ENCODE data around the gene INPP5K. TPM values are rescaled to one million over a fixed set of nuclear protein-coding genes. Genes with fewer than 3 reads are reported as not detected.

Gene INPP5K
- total and polyA plus RNA-seq, 10 of the 15 experiments (the other 5 are each of a cell fraction or from before 2014, with no cell fraction given) = 0.58 to 41.2 (median 23.3) TPM

GRCh38 chr17:1464186-1464585 is 52.2 kb downstream of the INPP5K start:
- ChIA-PET RAD21 (ENCODE audit: unreplicated experiment) (no interaction called here), CTCF (interaction anchor here (1.1 to 1.7 kb wide), 2 partner anchors 12 to 98 kb away, joined by 3 to 5 read pairs; no protein-coding TSS in a partner anchor), POLR2A (interaction anchor here (0.7 to 2.1 kb wide), 2 partner anchors 10 to 121 kb away, joined by 5 to 11 read pairs; no protein-coding TSS in a partner anchor), SMC1A (ENCODE audit: uncharacterized antibody, unreplicated experiment) (no interaction called here)
- Histone ChIP-seq H3K9me3 (replicated peaks; ENCODE audit: control insufficient read depth, insufficient read depth, low read length) (no peaks in the 10 kb centered on the region; the same call in 2 of the 3 replicates), H2AFZ (ENCODE audit: control insufficient read depth, low read depth, low read length) (no peak overlapping the region), H3K27me3 (replicated peaks in 1 of 2; ENCODE audit: control insufficient read depth in 2 of 2, insufficient read depth in 2 of 2, low read length in 1 of 2) (no peaks in the 10 kb centered on the region), H3K4me1 (ENCODE audit: control insufficient read depth, insufficient read depth, low read length) (peaks cover 16% of the 10 kb centered on the region), H3K4me2 (ENCODE audit: control insufficient read depth, insufficient read depth) (no peak overlapping the region), H3K9ac (ENCODE audit: control insufficient read depth, insufficient read depth, low read length) (no peak overlapping the region), H3K27ac (ENCODE audit: control insufficient read depth, insufficient read depth) (no peak overlapping the region), H3K4me3 (no peak overlapping the region), H3K79me2 (ENCODE audit: control insufficient read depth, insufficient read depth, low read length) (no peaks in the 10 kb centered on the region), H3K36me3 (ENCODE audit: control insufficient read depth in 2 of 2, insufficient read depth in 2 of 2, low read length in 1 of 2) (peaks cover 5 to 10% of the 10 kb centered on the region in 2 experiments), H4K20me1 (ENCODE audit: control insufficient read depth, insufficient read depth) (no peaks in the 10 kb centered on the region)
- intact Hi-C loops (cut with micrococcal nuclease; ENCODE audit: unreplicated experiment) = no loop called here
- in situ Hi-C loops (cut with MboI) = no loop called here
- ATAC-seq = no peak
- DNase-seq (ENCODE audit: low read depth, low spot score) = no peak
- WGBS (ENCODE audit: insufficient coverage, insufficient replicate concordance, low lambda C conversion rate, missing lambda C conversion rate) = 96% methylated on average over 8 of the region's 8 CpGs
- no TSS peak for BruUV-seq (replicated peaks)
- no peak for FAIRE-seq
- TF ChIP-seq, protein P1, sequence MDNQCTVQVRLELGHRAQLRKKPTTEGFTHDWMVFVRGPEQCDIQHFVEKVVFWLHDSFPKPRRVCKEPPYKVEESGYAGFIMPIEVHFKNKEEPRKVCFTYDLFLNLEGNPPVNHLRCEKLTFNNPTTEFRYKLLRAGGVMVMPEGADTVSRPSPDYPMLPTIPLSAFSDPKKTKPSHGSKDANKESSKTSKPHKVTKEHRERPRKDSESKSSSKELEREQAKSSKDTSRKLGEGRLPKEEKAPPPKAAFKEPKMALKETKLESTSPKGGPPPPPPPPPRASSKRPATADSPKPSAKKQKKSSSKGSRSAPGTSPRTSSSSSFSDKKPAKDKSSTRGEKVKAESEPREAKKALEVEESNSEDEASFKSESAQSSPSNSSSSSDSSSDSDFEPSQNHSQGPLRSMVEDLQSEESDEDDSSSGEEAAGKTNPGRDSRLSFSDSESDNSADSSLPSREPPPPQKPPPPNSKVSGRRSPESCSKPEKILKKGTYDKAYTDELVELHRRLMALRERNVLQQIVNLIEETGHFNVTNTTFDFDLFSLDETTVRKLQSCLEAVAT (IDR thresholded peaks at IDR 0.05) = no peak
- TF ChIP-seq ZBTB4 (CRISPR knock-in tag; IDR thresholded peaks at IDR 0.05) = no peak
- TF ChIP-seq PML (IDR thresholded peaks at IDR 0.05; ENCODE audit: low read length) = no peak
- no peak for TF ChIP-seq PBX3 (IDR thresholded peaks at IDR 0.05; ENCODE audit: insufficient replicate concordance, low read depth, low read length)
- no peak for TF ChIP-seq TCF12 (IDR thresholded peaks at IDR 0.05; ENCODE audit: low read depth, low read length)
- TF ChIP-seq, protein P2, sequence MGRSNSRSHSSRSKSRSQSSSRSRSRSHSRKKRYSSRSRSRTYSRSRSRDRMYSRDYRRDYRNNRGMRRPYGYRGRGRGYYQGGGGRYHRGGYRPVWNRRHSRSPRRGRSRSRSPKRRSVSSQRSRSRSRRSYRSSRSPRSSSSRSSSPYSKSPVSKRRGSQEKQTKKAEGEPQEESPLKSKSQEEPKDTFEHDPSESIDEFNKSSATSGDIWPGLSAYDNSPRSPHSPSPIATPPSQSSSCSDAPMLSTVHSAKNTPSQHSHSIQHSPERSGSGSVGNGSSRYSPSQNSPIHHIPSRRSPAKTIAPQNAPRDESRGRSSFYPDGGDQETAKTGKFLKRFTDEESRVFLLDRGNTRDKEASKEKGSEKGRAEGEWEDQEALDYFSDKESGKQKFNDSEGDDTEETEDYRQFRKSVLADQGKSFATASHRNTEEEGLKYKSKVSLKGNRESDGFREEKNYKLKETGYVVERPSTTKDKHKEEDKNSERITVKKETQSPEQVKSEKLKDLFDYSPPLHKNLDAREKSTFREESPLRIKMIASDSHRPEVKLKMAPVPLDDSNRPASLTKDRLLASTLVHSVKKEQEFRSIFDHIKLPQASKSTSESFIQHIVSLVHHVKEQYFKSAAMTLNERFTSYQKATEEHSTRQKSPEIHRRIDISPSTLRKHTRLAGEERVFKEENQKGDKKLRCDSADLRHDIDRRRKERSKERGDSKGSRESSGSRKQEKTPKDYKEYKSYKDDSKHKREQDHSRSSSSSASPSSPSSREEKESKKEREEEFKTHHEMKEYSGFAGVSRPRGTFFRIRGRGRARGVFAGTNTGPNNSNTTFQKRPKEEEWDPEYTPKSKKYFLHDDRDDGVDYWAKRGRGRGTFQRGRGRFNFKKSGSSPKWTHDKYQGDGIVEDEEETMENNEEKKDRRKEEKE (IDR thresholded peaks at IDR 0.05) = no peak
- no peak for TF ChIP-seq CHD4 (IDR thresholded peaks at IDR 0.05)
- TF ChIP-seq ZNF217 (IDR thresholded peaks at IDR 0.05) = no peak
- TF ChIP-seq EZH2 (IDR thresholded peaks at IDR 0.05; ENCODE audit: borderline replicate concordance, control insufficient read depth, low read depth, low read length) = no peak
- TF ChIP-seq NR2C1 (IDR thresholded peaks at IDR 0.05) = no peak
- no peak for TF ChIP-seq KDM1A (IDR thresholded peaks at IDR 0.05; ENCODE audit: borderline replicate concordance)
- TF ChIP-seq NFYA (IDR thresholded peaks at IDR 0.05; ENCODE audit: borderline replicate concordance, low read depth, low read length) = no peak
- no peak for TF ChIP-seq SIX5 (IDR thresholded peaks at IDR 0.05; ENCODE audit: low read depth, low read length, severe bottlenecking)
- no peak for TF ChIP-seq RBBP5 (conservative IDR thresholded peaks at IDR 0.05)
- no peak for TF ChIP-seq BHLHE40 (IDR thresholded peaks at IDR 0.05; ENCODE audit: borderline replicate concordance in 1 of 2, low read depth in 2 of 2, low read length in 1 of 2)
- TF ChIP-seq ZNF274 (IDR thresholded peaks at IDR 0.05; ENCODE audit: insufficient read depth, insufficient read length) = no peak
